OCI-LY1 (cell line): ENCODE data around the gene TBC1D30.

Experiments used
- EZH2 ChIP-seq: fragments of 200-600 bp; sonication (generic), shearing (Covaris generic); IDR thresholded peaks from 2 replicates; pipeline ENCODE4 v1.8.0; 2017; ENCODE audit warnings: borderline replicate concordance, mixed run types, mild to moderate bottlenecking, antibody characterized with exemption, low read length, moderate library complexity, mixed read lengths
- TF ChIP-seq, protein P1 (sequence below): fragments of 200-600 bp; sonication (generic), shearing (Covaris generic); IDR thresholded peaks from 2 replicates; pipeline ENCODE4 v1.5.1; 2017; ENCODE audit warnings: mild to moderate bottlenecking, antibody characterized with exemption, low read length, moderate library complexity, mixed read lengths

DNA sequence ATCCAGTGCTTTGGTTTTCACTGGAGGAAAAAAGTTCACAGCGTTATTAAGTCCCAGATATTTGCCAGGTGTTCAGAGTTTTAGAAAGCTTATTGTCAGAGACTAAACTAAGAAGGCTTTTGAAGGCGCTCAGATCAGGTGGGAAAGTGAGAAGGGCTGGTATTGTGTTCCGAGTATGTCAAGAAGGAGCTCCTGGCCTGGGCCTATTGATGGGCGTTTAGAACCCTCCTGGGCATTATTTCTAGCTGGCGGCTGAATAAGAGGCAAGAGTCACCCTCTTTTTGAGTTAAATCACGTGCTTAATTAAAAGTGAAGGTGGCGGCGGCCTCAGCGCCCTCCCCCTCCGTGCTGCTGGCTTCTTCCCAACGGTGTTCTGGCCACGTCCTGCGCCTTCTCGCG, 44.3 kb upstream of the TBC1D30 start:
- TF ChIP-seq, protein P1, sequence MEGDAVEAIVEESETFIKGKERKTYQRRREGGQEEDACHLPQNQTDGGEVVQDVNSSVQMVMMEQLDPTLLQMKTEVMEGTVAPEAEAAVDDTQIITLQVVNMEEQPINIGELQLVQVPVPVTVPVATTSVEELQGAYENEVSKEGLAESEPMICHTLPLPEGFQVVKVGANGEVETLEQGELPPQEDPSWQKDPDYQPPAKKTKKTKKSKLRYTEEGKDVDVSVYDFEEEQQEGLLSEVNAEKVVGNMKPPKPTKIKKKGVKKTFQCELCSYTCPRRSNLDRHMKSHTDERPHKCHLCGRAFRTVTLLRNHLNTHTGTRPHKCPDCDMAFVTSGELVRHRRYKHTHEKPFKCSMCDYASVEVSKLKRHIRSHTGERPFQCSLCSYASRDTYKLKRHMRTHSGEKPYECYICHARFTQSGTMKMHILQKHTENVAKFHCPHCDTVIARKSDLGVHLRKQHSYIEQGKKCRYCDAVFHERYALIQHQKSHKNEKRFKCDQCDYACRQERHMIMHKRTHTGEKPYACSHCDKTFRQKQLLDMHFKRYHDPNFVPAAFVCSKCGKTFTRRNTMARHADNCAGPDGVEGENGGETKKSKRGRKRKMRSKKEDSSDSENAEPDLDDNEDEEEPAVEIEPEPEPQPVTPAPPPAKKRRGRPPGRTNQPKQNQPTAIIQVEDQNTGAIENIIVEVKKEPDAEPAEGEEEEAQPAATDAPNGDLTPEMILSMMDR = no peak
- TF ChIP-seq EZH2 = no peak
